ENCODE results near the gene TRAK2.

GRCh38 chr2:201490291-201490690, 39.0 kb upstream of the TRAK2 start:
- TF ChIP-seq CTCF (IDR thresholded peaks at IDR 0.05) (no peak), ZFX (IDR thresholded peaks at IDR 0.05; ENCODE audit: borderline replicate concordance) (no peak)

Measured in 22Rv1 (cell line).